ENCODE measurements around the gene PCP4L1. TPM values are rescaled to one million over a fixed set of nuclear protein-coding genes. Genes with fewer than 3 reads are reported as not detected.
A peak's percentile ranks its signal among the peaks of the same experiment; 100 is the strongest.
"Not testable (repeated sequence)": the region's sequence is repeated elsewhere in the genome, so short reads cannot be mapped to it uniquely, and the experiment has no call there.

The PCP4L1 gene
- total and polyA plus RNA-seq, 2 experiments from 2014 or later = 1.4 to 1.7 TPM

DNA sequence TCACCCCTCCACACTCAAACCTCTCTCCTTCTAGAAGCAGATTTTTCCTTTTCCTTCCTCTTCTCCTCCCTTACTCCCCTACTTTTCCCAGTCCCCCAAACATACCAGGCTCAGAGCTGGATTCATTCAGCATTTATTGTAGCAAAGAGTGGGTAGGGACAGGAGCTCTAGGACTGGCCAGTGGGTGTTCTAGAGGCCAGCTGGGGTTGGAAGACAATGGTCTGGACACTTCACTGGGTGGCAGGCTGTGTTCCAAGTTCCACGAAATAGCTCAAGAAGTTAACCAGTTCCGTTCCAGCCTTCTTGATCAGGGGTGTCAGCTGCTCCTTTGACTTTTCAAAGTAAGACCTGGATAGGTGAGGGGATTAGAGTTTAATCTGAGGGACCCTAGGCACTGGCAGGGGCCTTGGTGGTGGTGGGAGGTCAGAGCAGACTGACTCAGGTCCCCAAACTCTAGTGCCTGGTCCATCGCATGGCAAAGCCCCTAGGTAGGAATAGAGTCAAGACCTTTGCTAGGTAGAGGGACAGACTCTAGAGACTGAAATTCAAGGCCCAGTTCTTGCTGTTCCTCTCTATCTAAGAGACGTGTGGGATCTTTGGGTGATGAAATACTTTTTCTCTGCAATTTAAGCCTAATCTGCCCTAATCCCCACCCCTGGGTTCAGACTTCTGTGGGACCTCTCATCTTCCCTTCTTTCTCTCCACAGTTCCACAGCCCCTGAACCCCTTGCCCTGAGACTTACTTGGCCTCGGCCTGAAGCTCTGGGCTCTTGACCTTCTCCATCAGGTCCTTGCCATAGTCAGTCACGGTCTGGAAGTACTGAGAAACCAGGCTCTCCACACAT lies 36.1 kb upstream of the PCP4L1 start:
- TF ChIP-seq EZH2phosphoT487 (IDR thresholded peaks at IDR 0.05; ENCODE audit: low read depth, severe bottlenecking, unreplicated experiment) (no peak), EZH2 (IDR thresholded peaks at IDR 0.05; ENCODE audit: borderline replicate concordance) (no peak)
- TF ChIP-seq, protein P1, sequence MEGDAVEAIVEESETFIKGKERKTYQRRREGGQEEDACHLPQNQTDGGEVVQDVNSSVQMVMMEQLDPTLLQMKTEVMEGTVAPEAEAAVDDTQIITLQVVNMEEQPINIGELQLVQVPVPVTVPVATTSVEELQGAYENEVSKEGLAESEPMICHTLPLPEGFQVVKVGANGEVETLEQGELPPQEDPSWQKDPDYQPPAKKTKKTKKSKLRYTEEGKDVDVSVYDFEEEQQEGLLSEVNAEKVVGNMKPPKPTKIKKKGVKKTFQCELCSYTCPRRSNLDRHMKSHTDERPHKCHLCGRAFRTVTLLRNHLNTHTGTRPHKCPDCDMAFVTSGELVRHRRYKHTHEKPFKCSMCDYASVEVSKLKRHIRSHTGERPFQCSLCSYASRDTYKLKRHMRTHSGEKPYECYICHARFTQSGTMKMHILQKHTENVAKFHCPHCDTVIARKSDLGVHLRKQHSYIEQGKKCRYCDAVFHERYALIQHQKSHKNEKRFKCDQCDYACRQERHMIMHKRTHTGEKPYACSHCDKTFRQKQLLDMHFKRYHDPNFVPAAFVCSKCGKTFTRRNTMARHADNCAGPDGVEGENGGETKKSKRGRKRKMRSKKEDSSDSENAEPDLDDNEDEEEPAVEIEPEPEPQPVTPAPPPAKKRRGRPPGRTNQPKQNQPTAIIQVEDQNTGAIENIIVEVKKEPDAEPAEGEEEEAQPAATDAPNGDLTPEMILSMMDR (IDR thresholded peaks at IDR 0.05; ENCODE audit: poor library complexity) = no peak
- peak overlapping the region; percentile 63 for H3K4me2 ChIP-seq
- no peaks in the 10 kb centered on the region for H3K36me3 ChIP-seq (replicated peaks; ENCODE audit: insufficient read depth, low read depth)
- H3K9me3 ChIP-seq (ENCODE audit: low read depth) = no peaks in the 10 kb centered on the region
- H3K4me1 ChIP-seq (ENCODE audit: insufficient read depth) = peaks cover 25% of the 10 kb centered on the region
- 81% methylated on average over 6 of the region's 6 CpGs for WGBS (ENCODE audit: low lambda C conversion rate, missing lambda C conversion rate)
- no peaks in the 10 kb centered on the region for H4K20me1 ChIP-seq (ENCODE audit: insufficient read depth, poor library complexity, severe bottlenecking)
- H3K27me3 ChIP-seq = no peaks in the 10 kb centered on the region
- H2AFZ ChIP-seq = no peak overlapping the region
- H3K27ac ChIP-seq = peak overlapping the region; percentile 86
- no peaks in the 10 kb centered on the region for H3K79me2 ChIP-seq
- no peak overlapping the region for H3K4me3 ChIP-seq
- DNase-seq (ENCODE audit: low spot score) = no peak
- no peaks in the 10 kb centered on the region for H3K9me2 ChIP-seq (replicated peaks; ENCODE audit: insufficient read depth)

- no peaks in the 10 kb centered on the region for H3K9me2 ChIP-seq (replicated peaks; ENCODE audit: insufficient read depth)
- H3K27ac ChIP-seq = peak overlapping the region; percentile 86
- peaks cover 13% of the 10 kb centered on the region for H3K4me1 ChIP-seq (ENCODE audit: insufficient read depth)
- no peak overlapping the region for H2AFZ ChIP-seq
- peak overlapping the region; percentile 63 for H3K4me2 ChIP-seq
- 53% methylated on average over 7 of the region's 7 CpGs for WGBS (ENCODE audit: low lambda C conversion rate, missing lambda C conversion rate)
- peak; percentile 84 for DNase-seq (ENCODE audit: low spot score)
- no peaks in the 10 kb centered on the region for H3K36me3 ChIP-seq (replicated peaks; ENCODE audit: insufficient read depth, low read depth)
- no peaks in the 10 kb centered on the region for H3K9me3 ChIP-seq (ENCODE audit: low read depth)
- H3K79me2 ChIP-seq = peaks cover 4% of the 10 kb centered on the region
- H3K4me3 ChIP-seq = no peak overlapping the region
- H3K27me3 ChIP-seq = no peaks in the 10 kb centered on the region
- H4K20me1 ChIP-seq (ENCODE audit: insufficient read depth, poor library complexity, severe bottlenecking) = no peaks in the 10 kb centered on the region
- TF ChIP-seq, protein P1 (IDR thresholded peaks at IDR 0.05; ENCODE audit: poor library complexity) = no peak
- TF ChIP-seq EZH2phosphoT487 (IDR thresholded peaks at IDR 0.05; ENCODE audit: low read depth, severe bottlenecking, unreplicated experiment) (no peak), EZH2 (IDR thresholded peaks at IDR 0.05; ENCODE audit: borderline replicate concordance) (no peak)
Measured at GRCh38 chr1:161223805-161224694, 34.5 kb upstream of the PCP4L1 start.

GRCh38 chr1:161224695-161225087 lies 33.9 kb upstream of the PCP4L1 start:
- DNase-seq (ENCODE audit: low spot score); H3K9me3 ChIP-seq (ENCODE audit: low read depth); H2AFZ ChIP-seq; H3K36me3 ChIP-seq (replicated peaks; ENCODE audit: insufficient read depth, low read depth); H3K4me1 ChIP-seq (ENCODE audit: insufficient read depth); H3K9me2 ChIP-seq (replicated peaks; ENCODE audit: insufficient read depth); H3K4me3 ChIP-seq; H3K27me3 ChIP-seq; H3K79me2 ChIP-seq; H4K20me1 ChIP-seq (ENCODE audit: insufficient read depth, poor library complexity, severe bottlenecking): not testable (repeated sequence)
- H3K4me2 ChIP-seq = peak overlapping the region; percentile 19
- peak overlapping the region; percentile 86 for H3K27ac ChIP-seq
- 62% methylated on average over 13 of the region's 13 CpGs for WGBS (ENCODE audit: low lambda C conversion rate, missing lambda C conversion rate)

GRCh38 chr1:161225178-161225533 lies 33.4 kb upstream of the PCP4L1 start:
- H3K36me3 ChIP-seq (replicated peaks; ENCODE audit: insufficient read depth, low read depth) = no peaks in the 10 kb centered on the region
- no peak overlapping the region for H3K4me3 ChIP-seq
- H3K27ac ChIP-seq = peak overlapping the region; percentile 86
- DNase-seq (ENCODE audit: low spot score) = no peak
- no peak overlapping the region for H2AFZ ChIP-seq
- H3K79me2 ChIP-seq = peaks cover 4% of the 10 kb centered on the region
- no peaks in the 10 kb centered on the region for H4K20me1 ChIP-seq (ENCODE audit: insufficient read depth, poor library complexity, severe bottlenecking)
- H3K9me3 ChIP-seq (ENCODE audit: low read depth) = no peaks in the 10 kb centered on the region
- TF ChIP-seq, protein P1 (IDR thresholded peaks at IDR 0.05; ENCODE audit: poor library complexity) = no peak
- TF ChIP-seq EZH2 (IDR thresholded peaks at IDR 0.05; ENCODE audit: borderline replicate concordance) = no peak
- TF ChIP-seq EZH2phosphoT487 (IDR thresholded peaks at IDR 0.05; ENCODE audit: low read depth, severe bottlenecking, unreplicated experiment) = no peak
- H3K9me2 ChIP-seq (replicated peaks; ENCODE audit: insufficient read depth) = no peaks in the 10 kb centered on the region
- peaks cover 10% of the 10 kb centered on the region for H3K4me1 ChIP-seq (ENCODE audit: insufficient read depth)
- WGBS (ENCODE audit: low lambda C conversion rate, missing lambda C conversion rate) = 73% methylated on average over 7 of the region's 7 CpGs
- H3K27me3 ChIP-seq = no peaks in the 10 kb centered on the region
- H3K4me2 ChIP-seq = peak overlapping the region; percentile 19

Data from hepatocyte (in vitro differentiated cells).